BE2C (cell line): ENCODE results near the gene ASCL2.

Source experiments
- DNase-seq: peaks from one replicate; pipeline ENCODE4 v3.0.0-alpha.2; 2020
- H3K27me3 ChIP-seq: fragments of 250-450 bp; sonication (Bioruptor Pico); 2 replicates; pipeline ENCODE4 v1.5.1; 2020; ENCODE audit warnings: mild to moderate bottlenecking
- H3K36me3 ChIP-seq: fragments of 250-450 bp; sonication (Bioruptor Pico); 2 replicates; pipeline ENCODE4 v1.5.1; 2020; ENCODE audit warnings: mild to moderate bottlenecking
- H3K4me1 ChIP-seq: fragments of 250-450 bp; sonication (Bioruptor Pico); 2 replicates; pipeline ENCODE4 v1.5.1; 2020
- H3K4me3 ChIP-seq: 2 replicates; pipeline ENCODE4 v1.5.1; 2011; ENCODE audit warnings: low read depth, low read length
- H3K9me3 ChIP-seq: fragments of 250-450 bp; sonication (Bioruptor Pico); 2 replicates; pipeline ENCODE4 v1.5.1; 2020
- TF ChIP-seq, protein P1 (sequence below): IDR thresholded peaks from 2 replicates; pipeline ENCODE4 v1.5.1; 2012; ENCODE audit warnings: mild to moderate bottlenecking, low read depth, low read length

ASCL2 gene

DNA sequence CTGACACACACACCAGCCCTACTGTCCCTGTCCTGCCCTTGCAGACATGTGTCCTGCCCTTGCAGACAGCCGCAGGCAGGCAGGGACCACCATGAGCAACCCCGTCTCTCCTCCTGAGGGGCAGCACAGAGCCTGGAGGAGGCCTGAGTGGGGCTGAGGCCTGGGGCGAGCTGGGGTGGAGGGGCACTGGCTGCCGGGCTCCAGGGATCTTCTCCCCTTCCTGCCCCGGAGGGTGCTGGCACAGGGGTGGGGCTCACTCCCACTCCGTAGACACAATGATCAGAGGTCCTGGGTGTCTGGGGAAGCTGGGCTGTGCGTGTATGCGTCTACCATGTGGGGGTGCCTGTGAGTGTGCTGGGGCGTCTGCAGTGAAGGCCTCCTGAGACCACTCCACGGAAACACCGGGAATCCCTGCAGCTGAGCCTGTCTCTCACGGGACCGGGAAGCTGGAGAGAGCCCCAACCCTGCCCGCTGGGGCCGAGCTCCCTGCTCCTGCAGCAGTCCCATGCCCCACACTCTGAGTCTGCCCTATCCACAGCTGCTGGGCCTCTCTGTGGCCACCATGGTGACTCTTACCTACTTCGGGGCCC lies 32.0 kb upstream of the ASCL2 start:
- TF ChIP-seq, protein P1, sequence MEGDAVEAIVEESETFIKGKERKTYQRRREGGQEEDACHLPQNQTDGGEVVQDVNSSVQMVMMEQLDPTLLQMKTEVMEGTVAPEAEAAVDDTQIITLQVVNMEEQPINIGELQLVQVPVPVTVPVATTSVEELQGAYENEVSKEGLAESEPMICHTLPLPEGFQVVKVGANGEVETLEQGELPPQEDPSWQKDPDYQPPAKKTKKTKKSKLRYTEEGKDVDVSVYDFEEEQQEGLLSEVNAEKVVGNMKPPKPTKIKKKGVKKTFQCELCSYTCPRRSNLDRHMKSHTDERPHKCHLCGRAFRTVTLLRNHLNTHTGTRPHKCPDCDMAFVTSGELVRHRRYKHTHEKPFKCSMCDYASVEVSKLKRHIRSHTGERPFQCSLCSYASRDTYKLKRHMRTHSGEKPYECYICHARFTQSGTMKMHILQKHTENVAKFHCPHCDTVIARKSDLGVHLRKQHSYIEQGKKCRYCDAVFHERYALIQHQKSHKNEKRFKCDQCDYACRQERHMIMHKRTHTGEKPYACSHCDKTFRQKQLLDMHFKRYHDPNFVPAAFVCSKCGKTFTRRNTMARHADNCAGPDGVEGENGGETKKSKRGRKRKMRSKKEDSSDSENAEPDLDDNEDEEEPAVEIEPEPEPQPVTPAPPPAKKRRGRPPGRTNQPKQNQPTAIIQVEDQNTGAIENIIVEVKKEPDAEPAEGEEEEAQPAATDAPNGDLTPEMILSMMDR: no peak

DNA sequence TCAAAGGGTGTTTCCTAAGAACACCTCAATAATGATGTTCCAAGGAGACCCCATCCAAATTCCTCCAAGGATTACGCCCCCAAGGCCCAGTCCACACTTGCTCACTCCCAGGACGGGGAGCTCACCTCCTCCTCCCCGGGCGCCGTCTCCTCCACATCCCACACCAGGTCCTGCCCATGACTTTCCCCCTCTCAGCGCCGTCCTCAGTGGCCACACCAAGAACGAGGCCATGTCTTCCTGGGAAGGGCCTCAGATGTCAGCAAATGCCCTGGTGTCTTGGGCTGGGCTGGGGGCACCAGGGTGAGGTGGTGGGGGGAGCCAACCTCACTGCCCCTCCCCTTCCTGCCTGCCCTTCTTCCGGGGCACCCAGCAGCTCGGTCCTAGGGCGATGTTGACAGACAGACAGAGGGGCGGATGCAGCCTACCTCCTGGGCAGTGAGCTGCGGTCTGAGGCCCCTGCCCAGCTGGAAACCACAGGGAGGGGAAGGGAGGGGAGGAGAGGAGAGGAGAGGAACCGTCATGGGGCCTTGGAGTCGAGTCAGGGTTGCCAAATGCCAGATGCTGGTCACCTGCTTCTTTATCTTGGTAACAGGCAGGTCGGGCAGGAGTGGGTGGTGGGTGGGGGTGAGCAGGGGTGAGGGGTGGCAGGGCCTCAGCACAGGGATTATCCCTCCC lies 31.4 kb upstream of the ASCL2 start, which contains the start of the genes C11orf21 and TSPAN32:
TSS of gene C11orf21 (minus strand) at position 288 of the 675 bp plus-strand sequence. CDS start at position 178, 110 bp downstream.
TSS of gene TSPAN32 (plus strand) at position 383 of the 675 bp plus-strand sequence. CDS start at position 520, 137 bp downstream.
- Histone ChIP-seq H3K36me3 (no peaks in the 10 kb centered on the region), H3K27me3 (no peaks in the 10 kb centered on the region), H3K4me1 (peaks cover 4% of the 10 kb centered on the region; the same call in 1 of the 2 replicates), H3K9me3 (no peaks in the 10 kb centered on the region), H3K4me3 (no peak within 1 kb of the TSS)
- TF ChIP-seq, protein P1: no peak
- DNase-seq: no peak

More for the DNA sequence above, 32.0 kb upstream of the ASCL2 start:
- no peaks in the 10 kb centered on the region for H3K36me3 ChIP-seq
- peaks cover 4% of the 10 kb centered on the region; the same call in 1 of the 2 replicates for H3K4me1 ChIP-seq
- DNase-seq: no peak
- H3K9me3 ChIP-seq: no peaks in the 10 kb centered on the region
- no peak overlapping the region for H3K4me3 ChIP-seq
- no peaks in the 10 kb centered on the region for H3K27me3 ChIP-seq

DNA sequence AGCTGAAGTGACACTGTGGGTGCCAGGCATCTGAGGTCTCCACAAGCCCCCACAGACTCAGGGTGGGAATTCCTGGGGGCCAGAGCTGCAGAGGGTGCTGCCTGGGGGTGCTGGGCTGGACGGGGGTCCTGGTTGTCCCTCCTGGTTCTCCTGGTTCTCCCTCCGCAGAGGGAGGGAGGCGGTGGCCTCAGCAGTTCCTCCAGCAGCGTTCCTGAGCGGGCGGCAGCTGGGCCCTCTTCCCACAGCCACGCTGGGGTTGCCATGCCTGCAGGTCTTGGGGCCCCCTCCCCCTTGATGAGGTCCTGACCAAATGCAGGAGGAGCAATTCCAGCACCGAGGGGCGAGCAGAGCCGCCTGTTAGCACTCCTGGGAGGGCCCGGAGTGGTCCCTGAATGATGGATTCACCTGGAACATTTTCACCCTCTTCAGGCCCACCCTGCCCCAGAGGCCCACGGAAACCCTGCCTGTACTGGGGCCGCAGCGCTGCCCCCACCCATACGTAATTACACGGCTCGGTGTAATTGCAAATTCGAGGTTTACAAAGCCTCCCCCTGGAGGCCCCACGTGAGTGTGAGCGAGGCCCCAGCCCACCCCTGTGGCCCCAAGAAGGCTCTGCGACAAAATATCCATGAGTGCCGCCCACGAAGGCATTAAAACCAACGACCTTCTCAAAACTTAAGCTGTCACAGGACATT lies 30.7 kb upstream of the ASCL2 start:
- H3K27me3 ChIP-seq: no peaks in the 10 kb centered on the region
- H3K9me3 ChIP-seq: no peaks in the 10 kb centered on the region
- no peaks in the 10 kb centered on the region for H3K36me3 ChIP-seq
- H3K4me3 ChIP-seq: no peak overlapping the region
- TF ChIP-seq, protein P1: no peak
- no peak for DNase-seq
- peaks cover 4% of the 10 kb centered on the region; the same call in 1 of the 2 replicates for H3K4me1 ChIP-seq

DNA sequence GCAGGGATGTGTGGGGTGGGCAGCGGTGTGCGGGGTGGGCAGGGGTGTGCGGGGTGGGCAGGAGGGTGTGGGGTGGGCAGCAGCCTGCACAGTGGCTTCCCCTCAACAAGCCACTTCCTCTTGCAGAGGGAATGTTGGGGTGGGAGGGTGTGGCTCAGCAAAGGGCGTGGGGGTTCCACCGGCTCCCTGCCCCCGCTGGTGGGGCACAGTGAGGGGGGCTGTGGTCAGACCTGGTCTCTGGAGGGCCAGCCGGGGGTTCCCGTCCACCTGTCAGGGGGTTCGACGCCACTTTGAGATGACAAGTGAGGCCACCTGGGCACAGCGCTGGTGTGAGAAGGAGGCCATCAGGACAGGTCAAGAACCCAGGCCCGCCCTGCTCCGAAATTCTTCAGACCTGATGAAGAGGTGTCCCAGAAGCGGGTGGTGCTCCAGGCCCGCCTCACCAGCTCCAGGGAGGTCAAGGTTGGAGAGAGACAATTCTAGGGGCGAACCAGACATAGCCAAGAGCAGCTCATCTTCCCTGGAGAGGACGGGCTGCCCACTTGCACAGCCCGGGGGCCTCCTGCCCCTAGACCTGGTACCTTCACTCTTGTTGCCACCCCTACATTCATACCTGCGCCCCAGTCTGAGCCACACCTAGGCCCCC lies 30.0 kb upstream of the ASCL2 start:
- TF ChIP-seq, protein P1: no peak

DNA sequence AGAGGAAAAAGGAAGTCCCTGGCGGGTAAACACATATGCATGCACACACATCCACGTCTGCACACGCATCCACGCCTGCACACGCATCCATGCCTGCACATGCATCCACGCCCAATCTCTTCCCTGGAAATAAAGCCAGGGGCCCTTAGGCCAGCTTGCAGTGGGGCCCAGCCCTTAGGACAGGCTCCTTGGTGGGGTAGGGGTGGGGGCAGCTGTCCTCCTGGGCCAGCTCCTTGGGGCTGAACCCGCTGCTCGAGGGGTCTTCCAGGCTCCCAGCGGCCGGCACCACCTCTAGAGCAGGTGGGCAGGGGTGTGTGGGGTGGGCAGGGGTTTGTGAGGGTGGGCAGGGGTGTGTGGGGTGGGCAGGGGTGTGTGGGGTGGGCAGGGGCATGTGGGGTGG lies 29.4 kb upstream of the ASCL2 start:
- DNase-seq: no peak
- Histone ChIP-seq H3K4me3 (no peak overlapping the region), H3K4me1 (peaks cover 4% of the 10 kb centered on the region; the same call in 1 of the 2 replicates), H3K9me3 (no peaks in the 10 kb centered on the region), H3K36me3 (no peaks in the 10 kb centered on the region), H3K27me3 (no peaks in the 10 kb centered on the region)
- TF ChIP-seq, protein P1: no peak

More for the DNA sequence above, 30.0 kb upstream of the ASCL2 start:
- no peaks in the 10 kb centered on the region for H3K9me3 ChIP-seq
- H3K4me3 ChIP-seq: no peak overlapping the region
- DNase-seq: no peak
- H3K27me3 ChIP-seq: no peaks in the 10 kb centered on the region
- H3K4me1 ChIP-seq: peaks cover 4% of the 10 kb centered on the region; the same call in 1 of the 2 replicates
- H3K36me3 ChIP-seq: no peaks in the 10 kb centered on the region
